Hematopoietic multipotent progenitor cell treated with erythropoietin and hydrocortisone succinate and interleukin-3 and kit ligand, for 4 days (in vitro differentiated cells): ENCODE data around the gene HACD1.
"Not testable (repeated sequence)": the region's sequence is repeated elsewhere in the genome, so short reads cannot be mapped to it uniquely, and the experiment has no call there.

Experiments
- DNase-seq: peaks from one replicate; pipeline ENCODE4 v3.0.0-alpha.2; 2015

Gene HACD1

GRCh38 chr10:17640331-17640816, 23.2 kb upstream of the HACD1 start:
- no peak for DNase-seq

- no peak for DNase-seq
These were observed 20.7 kb upstream of the HACD1 start for GRCh38 chr10:17637869-17638268.

DNA sequence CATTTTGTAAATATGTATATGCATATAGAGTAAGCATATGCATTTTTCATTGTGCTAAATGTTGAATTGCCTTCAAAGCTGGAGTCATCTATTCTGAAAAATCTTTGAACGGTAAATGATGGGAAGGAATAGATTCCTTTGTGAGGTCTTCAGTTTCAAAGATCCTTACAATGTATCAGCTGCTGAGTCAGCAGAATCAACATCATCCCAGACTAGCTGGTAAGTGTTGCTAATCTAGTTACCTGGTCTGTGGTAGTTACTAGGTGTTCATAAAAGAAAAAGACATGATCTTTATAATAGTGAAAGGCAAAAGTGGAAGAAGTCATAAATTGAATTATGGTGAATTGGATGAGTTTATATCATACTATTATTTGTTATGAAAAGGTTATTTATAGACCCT, 16.2 kb upstream of the HACD1 start:
- DNase-seq = no peak

GRCh38 chr10:17632590-17632989, 15.4 kb upstream of the HACD1 start:
- DNase-seq = not testable (repeated sequence)

- DNase-seq = no peak
These were observed 9.5 kb upstream of the HACD1 start for GRCh38 chr10:17626656-17627055.

GRCh38 chr10:17624996-17625395, 7.8 kb upstream of the HACD1 start:
- no peak for DNase-seq

DNA sequence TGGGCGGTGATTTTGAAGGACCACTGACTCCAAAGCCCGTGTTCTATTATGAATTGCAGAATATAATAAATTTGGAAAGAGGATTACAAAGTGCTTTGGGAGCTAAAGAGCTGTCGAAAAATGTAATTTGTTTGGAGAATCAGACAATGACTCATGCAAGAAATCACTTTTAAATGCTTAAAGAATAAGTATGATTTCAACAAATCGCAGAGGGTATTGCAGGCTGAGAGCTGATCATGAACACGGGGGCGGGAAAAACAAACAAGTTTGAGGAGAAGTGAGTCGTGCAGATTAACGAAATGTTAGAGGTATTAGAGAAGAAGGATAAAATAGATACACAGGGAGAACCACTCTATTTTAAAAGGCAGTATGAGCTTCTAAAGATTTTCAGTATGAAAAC, 4.9 kb upstream of the HACD1 start:
- no peak for DNase-seq

DNA sequence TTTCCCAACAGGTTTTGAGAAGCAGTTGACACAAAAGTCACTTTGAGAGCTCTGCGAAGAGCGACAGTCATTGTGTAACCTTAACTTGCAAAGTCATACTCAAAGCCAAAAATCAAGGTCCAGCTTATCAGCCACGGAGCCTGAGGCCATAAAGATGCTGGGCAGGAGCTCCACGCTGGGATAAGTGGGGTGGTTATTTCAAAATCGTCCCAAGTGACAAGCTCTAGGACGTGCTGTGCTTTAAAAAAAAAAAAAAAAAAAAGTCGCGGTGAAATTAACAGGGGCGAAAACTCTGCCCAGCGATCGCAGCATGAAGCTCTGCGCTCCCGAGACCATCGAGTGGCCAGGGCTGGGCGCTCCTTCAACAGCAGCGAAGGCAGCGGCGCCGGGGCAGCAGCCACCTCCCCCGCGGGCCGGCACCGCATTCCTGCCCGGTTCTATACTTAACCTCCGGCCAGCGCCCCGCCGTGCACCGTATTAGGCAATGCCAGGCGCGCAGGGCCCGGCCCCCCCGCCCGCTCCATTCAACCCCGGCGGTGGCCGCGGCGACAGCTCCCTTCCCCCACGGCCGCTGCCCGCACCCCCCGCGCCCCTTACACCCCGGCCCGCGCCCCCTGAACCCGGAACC, 657 bp downstream of the HACD1 start:
- DNase-seq = peak; percentile 81

DNA sequence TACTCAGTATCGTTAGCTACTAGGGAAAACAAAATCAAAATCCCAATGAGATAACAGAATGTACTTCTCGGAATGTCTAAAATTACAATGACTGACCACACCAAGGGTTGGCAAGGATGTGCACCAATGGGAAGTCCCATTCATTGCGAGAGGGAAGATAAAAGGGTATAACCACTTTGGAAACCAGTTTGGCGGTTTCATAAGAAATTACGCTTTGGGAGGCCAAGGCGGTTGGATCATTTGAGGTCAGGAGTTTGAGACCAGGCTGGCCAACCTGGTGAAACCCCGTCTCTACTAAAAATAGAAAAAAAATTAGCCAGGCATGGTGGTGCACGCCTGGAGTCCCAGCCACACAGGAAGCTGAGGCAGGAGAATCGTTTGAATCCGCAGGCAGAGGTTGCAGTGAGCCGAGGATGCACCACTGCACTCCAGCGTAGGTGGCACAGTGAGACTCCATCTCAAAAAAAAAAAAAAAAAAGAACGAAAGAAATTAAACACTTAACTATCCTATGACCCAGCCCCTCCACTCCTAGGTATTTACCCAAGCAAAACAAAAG, 7.6 kb downstream of the HACD1 start:
- DNase-seq = no peak

GRCh38 chr10:17607603-17608332, 9.4 kb downstream of the HACD1 start:
- DNase-seq = peak; percentile 89

DNA sequence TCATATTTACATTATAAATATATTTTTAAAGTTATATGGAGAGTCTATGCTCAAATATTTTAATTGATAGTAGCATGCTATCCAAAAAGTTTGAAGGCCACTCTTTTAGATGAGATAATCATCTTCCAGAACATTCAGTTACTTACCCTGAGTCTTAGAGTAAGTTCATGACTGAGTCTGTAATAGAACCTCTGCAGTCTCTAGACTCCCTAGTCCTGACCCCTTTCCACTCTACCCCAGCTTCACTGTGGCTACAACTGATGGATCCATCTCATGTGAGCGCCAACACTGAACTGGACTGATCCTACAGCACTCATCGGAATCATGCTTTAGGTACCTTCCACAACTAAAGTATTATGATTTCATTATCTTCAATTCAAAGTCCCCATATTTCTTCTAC, 10.1 kb downstream of the HACD1 start:
- DNase-seq = no peak

GRCh38 chr10:17606547-17607040, 10.6 kb downstream of the HACD1 start:
- DNase-seq = peak; percentile 42

- no peak for DNase-seq
These were observed 11.2 kb downstream of the HACD1 start for GRCh38 chr10:17605936-17606335.

DNA sequence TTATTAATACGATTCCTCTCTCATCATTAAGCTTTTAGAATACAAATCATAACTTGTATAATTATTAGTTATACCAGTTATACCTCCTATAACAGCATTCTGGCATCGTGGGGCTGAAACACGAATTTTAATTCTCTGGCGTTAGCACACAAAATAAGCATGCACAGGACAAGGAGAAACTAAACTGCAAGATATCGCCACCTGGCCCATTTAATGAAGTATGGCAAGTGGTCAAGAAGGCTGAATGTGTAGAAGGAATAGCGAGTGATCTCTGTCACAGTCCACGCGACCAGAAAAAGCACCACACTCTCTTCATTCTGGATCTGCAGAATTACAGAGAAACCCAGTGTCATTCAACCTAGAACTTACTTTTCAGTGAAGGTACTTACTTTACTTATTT, 18.1 kb downstream of the HACD1 start:
- DNase-seq = peak; percentile 89

- DNase-seq = no peak
These were observed 19.8 kb downstream of the HACD1 start for GRCh38 chr10:17597386-17597785.

- DNase-seq = no peak
These were observed 26.1 kb downstream of the HACD1 start for GRCh38 chr10:17590969-17591645.

- DNase-seq = not testable (repeated sequence)
These were observed 27.9 kb downstream of the HACD1 start for GRCh38 chr10:17589316-17589715.

GRCh38 chr10:17588420-17588819, 28.8 kb downstream of the HACD1 start:
- DNase-seq = no peak

DNA sequence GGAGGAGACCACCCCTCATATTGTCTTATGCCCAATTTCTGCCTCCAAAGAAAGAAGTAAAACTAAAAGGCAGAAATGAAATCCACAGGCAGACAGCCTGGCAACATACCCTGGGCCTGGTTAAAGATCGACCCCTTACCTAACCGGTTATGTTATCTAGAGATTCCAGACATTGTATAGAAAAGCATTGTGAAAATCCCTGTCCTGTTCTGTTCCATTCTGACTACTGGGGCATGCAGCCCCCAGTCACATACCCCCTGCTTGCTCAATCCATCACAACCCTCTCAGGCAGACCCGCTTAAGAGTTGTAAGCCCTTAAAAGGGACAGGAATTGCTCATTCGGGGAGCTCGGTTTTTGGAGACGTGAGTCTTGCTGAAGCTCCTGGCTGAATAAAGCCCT, 29.9 kb downstream of the HACD1 start:
- DNase-seq = not testable (repeated sequence)

- peak; percentile 72 for DNase-seq
These were observed 30.3 kb downstream of the HACD1 start for GRCh38 chr10:17586821-17587234.

DNA sequence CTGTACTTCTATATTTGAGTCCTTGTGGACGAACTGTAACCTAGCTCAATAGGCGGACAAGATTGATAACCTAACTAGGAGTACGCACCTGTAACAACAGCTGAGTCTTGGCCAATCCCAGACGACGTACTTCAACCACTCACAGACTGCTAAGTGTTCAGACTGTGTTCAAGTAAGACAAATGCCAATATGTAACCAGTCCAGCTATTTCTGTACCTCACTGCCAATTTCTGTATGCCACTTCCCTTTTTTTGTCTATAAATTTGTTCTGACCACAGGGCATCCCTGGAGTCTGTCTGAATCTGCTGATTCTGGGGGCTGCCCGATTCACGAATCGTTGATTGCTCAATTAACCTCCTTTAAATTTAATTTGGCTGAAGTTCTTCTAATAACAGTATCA, 32.2 kb downstream of the HACD1 start:
- DNase-seq = peak; percentile 78

DNA sequence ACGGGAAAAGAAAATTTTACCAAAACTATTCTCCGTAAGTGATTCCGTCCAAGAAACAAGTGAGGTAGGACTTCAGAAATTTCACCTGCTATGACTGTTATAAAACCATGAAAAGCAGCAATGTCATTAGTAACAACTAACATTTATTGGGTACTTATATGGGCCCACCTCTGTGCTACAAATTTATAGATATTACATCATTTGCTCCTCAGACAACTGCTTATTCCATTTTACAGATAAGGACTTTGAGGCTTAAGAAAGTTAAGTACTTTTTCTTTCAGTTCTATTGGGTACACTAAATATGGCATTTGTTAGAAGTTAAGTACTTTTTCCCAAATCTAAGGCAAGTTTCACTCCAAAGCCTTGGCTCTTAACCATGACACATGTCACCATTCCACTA, 36.3 kb downstream of the HACD1 start:
- DNase-seq = peak; percentile 44

DNA sequence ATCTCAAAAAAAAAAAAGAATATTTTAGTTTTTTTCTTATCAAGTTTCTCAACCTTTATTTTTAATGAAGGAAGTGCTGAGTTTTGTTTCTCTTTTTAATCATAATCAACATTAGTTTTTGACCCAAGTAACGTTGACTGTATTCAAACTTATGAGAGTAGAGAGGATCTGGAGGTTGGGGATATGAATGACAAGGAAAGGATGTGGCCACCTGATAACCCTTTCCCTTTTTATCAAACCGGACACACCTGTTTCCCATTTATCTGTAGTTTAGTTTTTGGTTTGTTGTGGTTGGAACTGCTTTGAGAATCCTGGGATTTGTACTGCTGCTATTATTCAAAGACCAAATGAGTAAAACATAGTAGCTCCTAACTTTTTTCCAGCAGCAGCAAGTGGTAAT, 38.6 kb downstream of the HACD1 start:
- DNase-seq = peak; percentile 92
